ENCODE measurements around the gene CHADL. TPM values are rescaled to one million over a fixed set of nuclear protein-coding genes. Genes with fewer than 3 reads are reported as not detected.
A peak's percentile ranks its signal among the peaks of the same experiment; 100 is the strongest.

CHADL gene, protein sequence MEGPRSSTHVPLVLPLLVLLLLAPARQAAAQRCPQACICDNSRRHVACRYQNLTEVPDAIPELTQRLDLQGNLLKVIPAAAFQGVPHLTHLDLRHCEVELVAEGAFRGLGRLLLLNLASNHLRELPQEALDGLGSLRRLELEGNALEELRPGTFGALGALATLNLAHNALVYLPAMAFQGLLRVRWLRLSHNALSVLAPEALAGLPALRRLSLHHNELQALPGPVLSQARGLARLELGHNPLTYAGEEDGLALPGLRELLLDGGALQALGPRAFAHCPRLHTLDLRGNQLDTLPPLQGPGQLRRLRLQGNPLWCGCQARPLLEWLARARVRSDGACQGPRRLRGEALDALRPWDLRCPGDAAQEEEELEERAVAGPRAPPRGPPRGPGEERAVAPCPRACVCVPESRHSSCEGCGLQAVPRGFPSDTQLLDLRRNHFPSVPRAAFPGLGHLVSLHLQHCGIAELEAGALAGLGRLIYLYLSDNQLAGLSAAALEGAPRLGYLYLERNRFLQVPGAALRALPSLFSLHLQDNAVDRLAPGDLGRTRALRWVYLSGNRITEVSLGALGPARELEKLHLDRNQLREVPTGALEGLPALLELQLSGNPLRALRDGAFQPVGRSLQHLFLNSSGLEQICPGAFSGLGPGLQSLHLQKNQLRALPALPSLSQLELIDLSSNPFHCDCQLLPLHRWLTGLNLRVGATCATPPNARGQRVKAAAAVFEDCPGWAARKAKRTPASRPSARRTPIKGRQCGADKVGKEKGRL
- total RNA-seq (ENCODE audit: unreplicated experiment): 1.2 TPM
- long read RNA-seq, partial matches to known transcripts: 4 of 4 reads
- long read RNA-seq, other reads (novel, unspliced or antisense): 0 of 4 reads

DNA sequence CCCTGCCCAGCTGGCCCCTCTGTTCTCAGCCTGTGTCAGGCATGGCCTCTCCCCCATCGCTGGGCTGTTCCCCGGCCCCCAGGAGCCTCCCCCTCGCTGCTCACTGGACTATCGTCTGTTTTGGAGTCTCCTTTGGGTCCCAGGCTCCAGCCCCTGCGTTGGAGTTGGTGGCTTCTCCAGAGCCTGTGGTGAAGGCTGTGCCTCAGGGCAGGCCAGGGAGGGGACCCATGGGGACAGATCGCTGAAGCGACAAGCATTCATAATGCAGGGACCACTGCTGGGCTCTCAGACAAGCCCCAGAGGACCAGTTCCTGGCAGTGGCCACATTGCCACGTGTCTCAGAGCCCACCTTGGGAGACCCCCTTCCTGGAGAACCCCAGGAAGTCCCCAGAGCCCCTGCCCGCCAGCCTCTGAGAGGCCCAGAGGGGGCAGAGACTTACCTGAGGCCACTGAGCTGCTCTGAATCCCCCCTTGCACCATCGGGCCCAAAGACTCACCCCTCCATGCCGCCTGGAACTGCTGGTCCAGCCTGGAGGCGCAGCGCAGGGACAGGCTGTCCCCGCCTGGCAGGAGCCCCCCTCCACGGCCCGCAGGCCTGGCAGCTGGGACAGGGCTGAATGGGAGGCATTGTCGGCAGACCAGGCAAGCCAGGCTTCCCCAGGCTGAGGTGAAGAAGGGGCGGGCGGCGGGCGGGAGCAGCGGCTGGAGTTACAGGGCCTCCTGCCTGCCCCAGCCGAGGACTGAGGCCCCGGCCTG is at the start of gene CHADL:
TSS of gene CHADL (minus strand) at position 555 of the 756 bp plus-strand sequence. CDS start at position 505, 50 bp downstream.
- DNase-seq (ENCODE audit: low spot score): no peak
- Mint-ChIP-seq H3K27ac (ENCODE audit: unreplicated experiment) (no peak within 1 kb of the TSS), H3K4me3 (ENCODE audit: unreplicated experiment) (no peak within 1 kb of the TSS), H3K36me3 (ENCODE audit: low read depth, unreplicated experiment) (peaks cover 14% of the 10 kb centered on the region), H3K4me1 (ENCODE audit: unreplicated experiment) (peaks cover 3% of the 10 kb centered on the region), H3K9me3 (ENCODE audit: unreplicated experiment) (no peaks in the 10 kb centered on the region), H3K27me3 (ENCODE audit: unreplicated experiment) (peaks cover 8% of the 10 kb centered on the region)
- TF ChIP-seq, protein P1, sequence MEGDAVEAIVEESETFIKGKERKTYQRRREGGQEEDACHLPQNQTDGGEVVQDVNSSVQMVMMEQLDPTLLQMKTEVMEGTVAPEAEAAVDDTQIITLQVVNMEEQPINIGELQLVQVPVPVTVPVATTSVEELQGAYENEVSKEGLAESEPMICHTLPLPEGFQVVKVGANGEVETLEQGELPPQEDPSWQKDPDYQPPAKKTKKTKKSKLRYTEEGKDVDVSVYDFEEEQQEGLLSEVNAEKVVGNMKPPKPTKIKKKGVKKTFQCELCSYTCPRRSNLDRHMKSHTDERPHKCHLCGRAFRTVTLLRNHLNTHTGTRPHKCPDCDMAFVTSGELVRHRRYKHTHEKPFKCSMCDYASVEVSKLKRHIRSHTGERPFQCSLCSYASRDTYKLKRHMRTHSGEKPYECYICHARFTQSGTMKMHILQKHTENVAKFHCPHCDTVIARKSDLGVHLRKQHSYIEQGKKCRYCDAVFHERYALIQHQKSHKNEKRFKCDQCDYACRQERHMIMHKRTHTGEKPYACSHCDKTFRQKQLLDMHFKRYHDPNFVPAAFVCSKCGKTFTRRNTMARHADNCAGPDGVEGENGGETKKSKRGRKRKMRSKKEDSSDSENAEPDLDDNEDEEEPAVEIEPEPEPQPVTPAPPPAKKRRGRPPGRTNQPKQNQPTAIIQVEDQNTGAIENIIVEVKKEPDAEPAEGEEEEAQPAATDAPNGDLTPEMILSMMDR (IDR thresholded peaks at IDR 0.05; ENCODE audit: unreplicated experiment): no peak

DNA sequence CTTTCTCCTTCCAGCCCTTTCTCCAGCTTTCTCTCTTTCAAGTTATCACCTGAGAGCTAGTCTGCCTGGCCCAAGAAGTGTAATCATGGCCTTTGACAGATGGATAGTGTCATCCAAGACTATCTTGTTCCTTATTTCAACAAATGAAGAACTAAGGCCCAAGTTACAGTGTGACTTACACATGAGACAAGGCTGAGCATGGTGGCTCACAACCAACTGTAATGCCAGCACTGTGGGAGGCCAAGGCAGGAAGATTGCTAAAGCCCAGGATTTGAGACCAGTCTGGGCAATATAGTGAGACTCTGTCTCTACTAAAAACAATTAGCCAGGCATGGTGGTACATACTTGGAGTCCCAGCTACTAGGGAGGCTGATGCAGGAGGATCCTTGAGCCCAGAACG is 48.9 kb upstream of the CHADL start:
- H3K4me3 Mint-ChIP-seq (ENCODE audit: unreplicated experiment): no peak overlapping the region
- TF ChIP-seq, protein P1 (IDR thresholded peaks at IDR 0.05; ENCODE audit: unreplicated experiment): no peak
- H3K4me1 Mint-ChIP-seq (ENCODE audit: unreplicated experiment): peaks cover 19% of the 10 kb centered on the region
- peaks cover 5% of the 10 kb centered on the region for H3K36me3 Mint-ChIP-seq (ENCODE audit: low read depth, unreplicated experiment)
- H3K27ac Mint-ChIP-seq (ENCODE audit: unreplicated experiment): peak overlapping the region; percentile 83
- peaks cover 7% of the 10 kb centered on the region for H3K27me3 Mint-ChIP-seq (ENCODE audit: unreplicated experiment)
- H3K9me3 Mint-ChIP-seq (ENCODE audit: unreplicated experiment): no peaks in the 10 kb centered on the region
- DNase-seq (ENCODE audit: low spot score): no peak

DNA sequence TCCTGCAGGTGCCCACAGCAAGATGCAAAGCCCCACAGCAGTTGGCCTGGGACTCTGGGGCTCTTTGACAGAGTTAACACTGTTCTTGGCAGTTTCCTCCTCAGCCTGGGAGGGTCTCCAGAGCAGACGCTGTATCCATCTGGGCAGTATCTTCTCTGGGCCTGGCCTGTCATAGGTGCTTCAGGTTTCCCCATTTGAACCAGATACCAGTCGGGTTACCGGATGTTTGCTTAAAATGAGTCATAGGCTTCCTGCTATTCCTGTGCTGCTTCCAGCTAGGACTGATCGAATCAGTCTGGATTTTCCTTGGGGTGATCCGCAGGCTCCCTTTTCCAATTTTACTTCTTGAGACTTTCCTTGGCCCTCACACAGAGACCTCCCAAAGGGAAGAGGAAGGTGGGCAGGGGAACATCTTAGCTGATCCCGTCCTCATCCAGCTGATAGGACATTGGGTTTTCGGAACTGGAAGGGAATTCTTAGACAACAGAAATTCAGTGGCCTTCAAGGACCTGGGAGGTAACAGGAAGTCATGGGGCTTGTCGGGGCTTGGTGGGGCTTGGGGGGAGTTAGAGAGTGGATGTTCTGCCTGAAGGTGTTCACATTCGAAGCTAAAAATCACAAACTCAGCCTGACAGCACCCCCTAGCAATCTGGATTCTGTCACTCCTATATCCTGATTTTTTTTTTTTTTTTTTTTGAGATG is 47.7 kb upstream of the CHADL start:
- DNase-seq (ENCODE audit: low spot score): peak; percentile 22
- TF ChIP-seq, protein P1 (IDR thresholded peaks at IDR 0.05; ENCODE audit: unreplicated experiment): no peak
- Mint-ChIP-seq H3K4me3 (ENCODE audit: unreplicated experiment) (no peak overlapping the region), H3K36me3 (ENCODE audit: low read depth, unreplicated experiment) (peaks cover 8% of the 10 kb centered on the region), H3K27me3 (ENCODE audit: unreplicated experiment) (peaks cover 7% of the 10 kb centered on the region), H3K27ac (ENCODE audit: unreplicated experiment) (peak overlapping the region; percentile 87), H3K9me3 (ENCODE audit: unreplicated experiment) (no peaks in the 10 kb centered on the region), H3K4me1 (ENCODE audit: unreplicated experiment) (peaks cover 19% of the 10 kb centered on the region)

DNA sequence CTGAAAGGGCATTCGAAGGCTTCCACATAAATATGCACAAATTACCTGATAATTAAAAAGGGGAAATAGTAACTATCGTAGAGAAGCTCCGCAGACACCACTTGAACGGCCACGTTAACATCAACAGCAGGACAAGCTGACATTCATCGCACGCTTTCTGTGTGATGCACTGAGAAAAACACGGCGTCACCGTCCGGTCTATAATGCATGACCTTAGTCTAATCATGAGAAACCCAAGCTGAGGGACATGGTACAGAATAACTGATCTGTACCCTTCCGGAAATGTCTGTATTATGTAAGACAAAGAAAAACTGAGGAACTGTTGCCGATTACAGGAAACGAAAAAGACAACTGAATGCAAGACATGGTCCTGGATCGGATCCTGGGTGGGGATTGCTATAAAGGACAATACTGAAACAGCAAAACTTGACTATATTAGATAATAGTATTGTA is 45.9 kb upstream of the CHADL start:
- Mint-ChIP-seq H3K27me3 (ENCODE audit: unreplicated experiment) (peaks cover 7% of the 10 kb centered on the region), H3K9me3 (ENCODE audit: unreplicated experiment) (no peaks in the 10 kb centered on the region), H3K27ac (ENCODE audit: unreplicated experiment) (peak overlapping the region; percentile 96), H3K4me3 (ENCODE audit: unreplicated experiment) (peak overlapping the region; percentile 92), H3K4me1 (ENCODE audit: unreplicated experiment) (peaks cover 19% of the 10 kb centered on the region), H3K36me3 (ENCODE audit: low read depth, unreplicated experiment) (peaks cover 9% of the 10 kb centered on the region)
- TF ChIP-seq, protein P1 (IDR thresholded peaks at IDR 0.05; ENCODE audit: unreplicated experiment): no peak
- peak; percentile 14 for DNase-seq (ENCODE audit: low spot score)
